Loucy (cell line): ENCODE results near the gene ADAP2.

Source experiments
- H2AFZ ChIP-seq: fragments of 200-600 bp; sonication (generic); 2 replicates; pipeline ENCODE4 v1.6.0; 2016; ENCODE audit warnings: antibody characterized with exemption, mild to moderate bottlenecking, low read length, moderate library complexity
- H3F3A ChIP-seq: fragments of 200-600 bp; 2 replicates; pipeline ENCODE4 v1.6.0; 2016; ENCODE audit warnings: antibody characterized with exemption, low read depth, mild to moderate bottlenecking
- H3K27me3 ChIP-seq: fragments of 200-600 bp; sonication (generic); 2 replicates; pipeline ENCODE4 v1.6.1; 2014; ENCODE audit warnings: low read length, mild to moderate bottlenecking; ENCODE audit not compliant: insufficient read depth, poor library complexity, severe bottlenecking
- H3K36me3 ChIP-seq: fragments of 200-600 bp; sonication (generic); 2 replicates; pipeline ENCODE4 v1.6.1; 2016; ENCODE audit warnings: low read length; ENCODE audit not compliant: insufficient read depth
- H3K4me1 ChIP-seq: fragments of 200-600 bp; sonication (generic); 2 replicates; pipeline ENCODE4 v1.5.1; 2014; ENCODE audit warnings: low read length, mild to moderate bottlenecking; ENCODE audit not compliant: insufficient read depth, poor library complexity, severe bottlenecking
- H3K4me2 ChIP-seq: fragments of 200-600 bp; sonication (generic); 2 replicates; pipeline ENCODE4 v1.6.0; 2014; ENCODE audit warnings: antibody characterized with exemption, low read length, low read depth, mild to moderate bottlenecking; ENCODE audit not compliant: poor library complexity, severe bottlenecking
- H3K4me3 ChIP-seq: fragments of 200-600 bp; sonication (generic); 2 replicates; pipeline ENCODE4 v1.5.1; 2014; ENCODE audit warnings: low read length, mild to moderate bottlenecking, mixed read lengths; ENCODE audit not compliant: poor library complexity, severe bottlenecking
- H3K79me2 ChIP-seq: fragments of 200-600 bp; sonication (generic); 2 replicates; pipeline ENCODE4 v1.6.1; 2014; ENCODE audit warnings: low read length; ENCODE audit not compliant: insufficient read depth
- H3K9ac ChIP-seq: fragments of 200-600 bp; sonication (generic); 2 replicates; pipeline ENCODE4 v1.6.0; 2014; ENCODE audit warnings: mild to moderate bottlenecking, low read depth, low read length, moderate library complexity; ENCODE audit not compliant: poor library complexity, severe bottlenecking
- H3K9me2 ChIP-seq: fragments of 200-600 bp; sonication (generic); replicated peaks from 2 replicates; pipeline ENCODE4 v1.6.1; 2016; ENCODE audit warnings: low read depth, low read length, mixed read lengths
- H3K9me3 ChIP-seq: fragments of 200-600 bp; sonication (generic); 2 replicates; pipeline ENCODE4 v1.6.1; 2014; ENCODE audit warnings: mild to moderate bottlenecking, antibody characterized with exemption, low read length, low read depth; ENCODE audit not compliant: insufficient read depth
- H4K20me1 ChIP-seq: fragments of 200-600 bp; sonication (generic); 2 replicates; pipeline ENCODE4 v1.6.0; 2014; ENCODE audit warnings: antibody characterized with exemption, low read length, mild to moderate bottlenecking; ENCODE audit not compliant: insufficient read depth, poor library complexity, severe bottlenecking
- CTCF ChIP-seq: fragments of 200-600 bp; sonication (generic); conservative IDR thresholded peaks from 2 replicates; pipeline ENCODE4 v1.5.1; 2014; ENCODE audit warnings: mild to moderate bottlenecking, antibody characterized with exemption, low read length
- EZH2phosphoT487 ChIP-seq: fragments of 200-600 bp; IDR thresholded peaks from 2 replicates; pipeline ENCODE4 v1.6.1; 2018; ENCODE audit warnings: antibody characterized with exemption, mild to moderate bottlenecking, moderate library complexity, borderline replicate concordance

The ADAP2 gene

GRCh38 chr17:30897311-30897710, 24.4 kb upstream of the ADAP2 start:
- no peaks in the 10 kb centered on the region for H3K9me2 ChIP-seq
- no peak overlapping the region for H3K9ac ChIP-seq
- H2AFZ ChIP-seq = no peak overlapping the region
- H3K79me2 ChIP-seq = no peaks in the 10 kb centered on the region
- H4K20me1 ChIP-seq = no peaks in the 10 kb centered on the region
- H3K27me3 ChIP-seq = no peaks in the 10 kb centered on the region
- no peak overlapping the region for H3K4me2 ChIP-seq
- H3K4me3 ChIP-seq = no peak overlapping the region
- peaks cover 30% of the 10 kb centered on the region for H3K36me3 ChIP-seq
- no peak for TF ChIP-seq CTCF
- TF ChIP-seq EZH2phosphoT487 = no peak
- 0 out of 2 replicates have a peak, but pooled peaks cover 5% of the 10 kb centered on the region for H3F3A ChIP-seq
- H3K4me1 ChIP-seq = peaks cover 4% of the 10 kb centered on the region
- no peaks in the 10 kb centered on the region for H3K9me3 ChIP-seq

- no peak for TF ChIP-seq CTCF
- no peak for TF ChIP-seq EZH2phosphoT487
- Histone ChIP-seq H3K9ac (peak overlapping the region; percentile 95), H3K4me3 (peak overlapping the region; percentile 98), H3K9me2 (no peaks in the 10 kb centered on the region), H2AFZ (peak overlapping the region; percentile 99), H3K79me2 (peaks cover 39% of the 10 kb centered on the region), H3F3A (no peaks in the 10 kb centered on the region), H3K9me3 (no peaks in the 10 kb centered on the region), H4K20me1 (no peaks in the 10 kb centered on the region), H3K27me3 (no peaks in the 10 kb centered on the region), H3K36me3 (no peaks in the 10 kb centered on the region), H3K4me2 (peak overlapping the region; percentile 87), H3K4me1 (peaks cover 20% of the 10 kb centered on the region)
Observed at GRCh38 chr17:30905742-30906100, 16.0 kb upstream of the ADAP2 start.

- Histone ChIP-seq H3K4me3 (peak within 1 kb of the TSS; percentile 98), H3K4me2 (peak within 1 kb of the TSS; percentile 100), H2AFZ (peak within 1 kb of the TSS; percentile 99), H3K36me3 (no peaks in the 10 kb centered on the region), H3K9ac (peak within 1 kb of the TSS; percentile 95), H3K79me2 (peaks cover 39% of the 10 kb centered on the region), H3K4me1 (peaks cover 20% of the 10 kb centered on the region), H3K9me2 (no peaks in the 10 kb centered on the region), H3K27me3 (no peaks in the 10 kb centered on the region), H3F3A (no peaks in the 10 kb centered on the region), H4K20me1 (no peaks in the 10 kb centered on the region), H3K9me3 (no peaks in the 10 kb centered on the region)
- no peak for TF ChIP-seq EZH2phosphoT487
- no peak for TF ChIP-seq CTCF
Observed at GRCh38 chr17:30906101-30906911, 15.4 kb upstream of the ADAP2 start, which contains the start of gene TEFM. TSS of gene TEFM (minus strand) at chr17:30906238. CDS start at chr17:30906198, 40 bp downstream.
